PFSK-1 (cell line): ENCODE data around the gene SND1.

Experiments used
- POLR2AphosphoS5 ChIP-seq: IDR thresholded peaks from 2 replicates; pipeline ENCODE4 v1.6.1; 2012; ENCODE audit warnings: low read depth, mild to moderate bottlenecking, control low read depth, low read length, moderate library complexity
- SIN3A ChIP-seq: IDR thresholded peaks from 2 replicates; pipeline ENCODE4 v1.6.1; 2012; ENCODE audit warnings: mild to moderate bottlenecking, low read length, moderate library complexity, borderline replicate concordance; ENCODE audit not compliant: insufficient read depth
- TAF1 ChIP-seq: IDR thresholded peaks from 2 replicates; pipeline ENCODE4 v1.6.1; 2012; ENCODE audit warnings: low read length, control low read depth, borderline replicate concordance; ENCODE audit not compliant: insufficient read depth
- TF ChIP-seq, protein P1 (sequence below), 2 experiments: IDR thresholded peaks; 2 replicates each; pipeline versions ENCODE4 v1.6.1 to v1.8.0; 2011 to 2012; ENCODE audit warnings: low read depth in 2 of 2, low read length in 2 of 2, control low read depth in 1 of 2, inconsistent platforms in 1 of 2, mild to moderate bottlenecking in 1 of 2, moderate library complexity in 1 of 2; ENCODE audit not compliant: insufficient read depth in 1 of 2

DNA sequence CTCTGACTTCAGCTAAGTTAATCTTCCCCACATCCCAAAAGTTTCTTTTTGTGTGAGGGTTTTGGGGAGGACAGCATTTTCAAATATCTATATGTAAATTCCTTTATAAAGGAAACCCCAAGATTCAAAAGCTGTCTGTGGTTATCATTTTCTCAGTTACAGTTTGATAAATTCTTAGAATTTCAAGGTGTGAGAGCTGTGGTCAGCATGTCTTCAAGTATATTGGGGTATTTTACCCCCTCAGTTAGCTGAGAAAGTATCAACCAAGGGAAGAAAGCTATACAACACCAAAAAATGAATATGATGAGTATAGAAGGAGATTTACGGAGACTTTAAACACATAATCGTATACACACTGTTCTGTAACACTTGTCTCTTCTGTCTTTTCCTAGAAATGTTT, 109.2 kb downstream of the SND1 start:
- no peak for TF ChIP-seq POLR2AphosphoS5
- TF ChIP-seq, protein P1, sequence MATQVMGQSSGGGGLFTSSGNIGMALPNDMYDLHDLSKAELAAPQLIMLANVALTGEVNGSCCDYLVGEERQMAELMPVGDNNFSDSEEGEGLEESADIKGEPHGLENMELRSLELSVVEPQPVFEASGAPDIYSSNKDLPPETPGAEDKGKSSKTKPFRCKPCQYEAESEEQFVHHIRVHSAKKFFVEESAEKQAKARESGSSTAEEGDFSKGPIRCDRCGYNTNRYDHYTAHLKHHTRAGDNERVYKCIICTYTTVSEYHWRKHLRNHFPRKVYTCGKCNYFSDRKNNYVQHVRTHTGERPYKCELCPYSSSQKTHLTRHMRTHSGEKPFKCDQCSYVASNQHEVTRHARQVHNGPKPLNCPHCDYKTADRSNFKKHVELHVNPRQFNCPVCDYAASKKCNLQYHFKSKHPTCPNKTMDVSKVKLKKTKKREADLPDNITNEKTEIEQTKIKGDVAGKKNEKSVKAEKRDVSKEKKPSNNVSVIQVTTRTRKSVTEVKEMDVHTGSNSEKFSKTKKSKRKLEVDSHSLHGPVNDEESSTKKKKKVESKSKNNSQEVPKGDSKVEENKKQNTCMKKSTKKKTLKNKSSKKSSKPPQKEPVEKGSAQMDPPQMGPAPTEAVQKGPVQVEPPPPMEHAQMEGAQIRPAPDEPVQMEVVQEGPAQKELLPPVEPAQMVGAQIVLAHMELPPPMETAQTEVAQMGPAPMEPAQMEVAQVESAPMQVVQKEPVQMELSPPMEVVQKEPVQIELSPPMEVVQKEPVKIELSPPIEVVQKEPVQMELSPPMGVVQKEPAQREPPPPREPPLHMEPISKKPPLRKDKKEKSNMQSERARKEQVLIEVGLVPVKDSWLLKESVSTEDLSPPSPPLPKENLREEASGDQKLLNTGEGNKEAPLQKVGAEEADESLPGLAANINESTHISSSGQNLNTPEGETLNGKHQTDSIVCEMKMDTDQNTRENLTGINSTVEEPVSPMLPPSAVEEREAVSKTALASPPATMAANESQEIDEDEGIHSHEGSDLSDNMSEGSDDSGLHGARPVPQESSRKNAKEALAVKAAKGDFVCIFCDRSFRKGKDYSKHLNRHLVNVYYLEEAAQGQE (IDR thresholded peaks at IDR 0.05; ENCODE audit: insufficient read depth in 1 of 2, low read depth in 2 of 2, low read length in 2 of 2), result no peak
- no peak for TF ChIP-seq SIN3A
- TF ChIP-seq TAF1, result no peak
